MCF 10A (cell line): ENCODE results near the gene TBCK. TPM values are rescaled to one million over a fixed set of nuclear protein-coding genes. Genes with fewer than 3 reads are reported as not detected.
A peak's percentile ranks its signal among the peaks of the same experiment; 100 is the strongest.

Experiments used
- BruUV-seq: library from RNA; stranded (reverse); fragments of 400-500 nt; replicated peaks from 2 replicates; lab custom pipeline; 2021; lab: Mats Ljungman, UMichigan
- CTCF ChIA-PET: fragments of 300-600 bp; sonication (Branson Sonifier 250); formaldehyde crosslinking; extraction: SDS; loops from one replicate; lab custom pipeline; 2021; ENCODE audit warnings: antibody characterized with exemption, inconsistent platforms; lab: Yijun Ruan, JAX
- POLR2A ChIA-PET: fragments of 300-600, 350-650 bp; sonication (Branson Sonifier 250); formaldehyde crosslinking; extraction: SDS; loops from one replicate; lab custom pipeline; 2020; ENCODE audit warnings: antibody characterized with exemption, inconsistent platforms; lab: Yijun Ruan, JAX
- DNase-seq: peaks from one replicate; pipeline ENCODE4 v3.0.0-alpha.2; 2018; ENCODE audit not compliant: unreplicated experiment
- H3K27ac Mint-ChIP-seq: one replicate; pipeline ENCODE4 v1.8.0; 2022; ENCODE audit warnings: mild to moderate bottlenecking, low read depth, mixed read lengths; ENCODE audit not compliant: unreplicated experiment
- H3K27me3 Mint-ChIP-seq: one replicate; pipeline ENCODE4 v1.8.0; 2022; ENCODE audit warnings: mixed read lengths; ENCODE audit not compliant: insufficient read depth, unreplicated experiment
- H3K36me3 Mint-ChIP-seq: one replicate; pipeline ENCODE4 v1.8.0; 2022; ENCODE audit warnings: mild to moderate bottlenecking, moderate library complexity, mixed read lengths; ENCODE audit not compliant: insufficient read depth, unreplicated experiment
- H3K4me1 Mint-ChIP-seq: one replicate; pipeline ENCODE4 v1.8.0; 2022; ENCODE audit warnings: mixed read lengths; ENCODE audit not compliant: insufficient read depth, unreplicated experiment
- H3K4me3 Mint-ChIP-seq: one replicate; pipeline ENCODE4 v1.8.0; 2022; ENCODE audit warnings: mild to moderate bottlenecking, moderate library complexity, mixed read lengths; ENCODE audit not compliant: unreplicated experiment
- H3K9me3 Mint-ChIP-seq: one replicate; pipeline ENCODE4 v1.8.0; 2022; ENCODE audit warnings: mixed read lengths; ENCODE audit not compliant: unreplicated experiment
- intact Hi-C: fragments of 100-400 bp; cut with micrococcal nuclease; formaldehyde crosslinking; loops from 2 replicates; pipeline ENCODE4 v1.14.1; 2022
- total RNA-seq: library from RNA; stranded (reverse); gene quantifications from 2 replicates; pipeline ENCODE4 v1.2.3, GENCODE V29; 2022
- TF ChIP-seq, protein P1 (sequence below): fragments of 200-600 bp; IDR thresholded peaks from one replicate; pipeline ENCODE4 v1.8.0; 2022; ENCODE audit warnings: antibody characterized with exemption, mild to moderate bottlenecking; ENCODE audit not compliant: unreplicated experiment

The TBCK gene
- total RNA-seq, 1 experiment from 2014 or later = 27.8 TPM

- H3K4me3 Mint-ChIP-seq = no peak overlapping the region
- no peak overlapping the region for H3K27ac Mint-ChIP-seq
- H3K36me3 Mint-ChIP-seq = peaks cover 41% of the 10 kb centered on the region
- no peaks in the 10 kb centered on the region for H3K4me1 Mint-ChIP-seq
- POLR2A ChIA-PET = interaction anchor here (1.2 kb wide), 1 partner anchor 12 kb away, joined by 3 read pairs; no protein-coding TSS in a partner anchor
- TF ChIP-seq, protein P1, sequence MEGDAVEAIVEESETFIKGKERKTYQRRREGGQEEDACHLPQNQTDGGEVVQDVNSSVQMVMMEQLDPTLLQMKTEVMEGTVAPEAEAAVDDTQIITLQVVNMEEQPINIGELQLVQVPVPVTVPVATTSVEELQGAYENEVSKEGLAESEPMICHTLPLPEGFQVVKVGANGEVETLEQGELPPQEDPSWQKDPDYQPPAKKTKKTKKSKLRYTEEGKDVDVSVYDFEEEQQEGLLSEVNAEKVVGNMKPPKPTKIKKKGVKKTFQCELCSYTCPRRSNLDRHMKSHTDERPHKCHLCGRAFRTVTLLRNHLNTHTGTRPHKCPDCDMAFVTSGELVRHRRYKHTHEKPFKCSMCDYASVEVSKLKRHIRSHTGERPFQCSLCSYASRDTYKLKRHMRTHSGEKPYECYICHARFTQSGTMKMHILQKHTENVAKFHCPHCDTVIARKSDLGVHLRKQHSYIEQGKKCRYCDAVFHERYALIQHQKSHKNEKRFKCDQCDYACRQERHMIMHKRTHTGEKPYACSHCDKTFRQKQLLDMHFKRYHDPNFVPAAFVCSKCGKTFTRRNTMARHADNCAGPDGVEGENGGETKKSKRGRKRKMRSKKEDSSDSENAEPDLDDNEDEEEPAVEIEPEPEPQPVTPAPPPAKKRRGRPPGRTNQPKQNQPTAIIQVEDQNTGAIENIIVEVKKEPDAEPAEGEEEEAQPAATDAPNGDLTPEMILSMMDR = no peak
- intact Hi-C loops = no loop called here
- CTCF ChIA-PET = no interaction called here
- no peaks in the 10 kb centered on the region for H3K9me3 Mint-ChIP-seq
- no TSS peak for BruUV-seq
- no peaks in the 10 kb centered on the region for H3K27me3 Mint-ChIP-seq
- DNase-seq = no peak
Observed at GRCh38 chr4:106246441-106246840, 69.6 kb downstream of the TBCK start.

GRCh38 chr4:106245176-106245575, 70.8 kb downstream of the TBCK start:
- intact Hi-C loops = no loop called here
- Mint-ChIP-seq H3K27me3 (no peaks in the 10 kb centered on the region), H3K36me3 (peaks cover 32% of the 10 kb centered on the region), H3K27ac (no peak overlapping the region), H3K4me1 (no peaks in the 10 kb centered on the region), H3K9me3 (no peaks in the 10 kb centered on the region), H3K4me3 (no peak overlapping the region)
- TF ChIP-seq, protein P1 = no peak
- CTCF ChIA-PET = interaction anchor here (0.7 kb wide), 1 partner anchor 69 kb away, joined by 3 read pairs; no protein-coding TSS in a partner anchor
- POLR2A ChIA-PET = no interaction called here
- BruUV-seq = no TSS peak
- peak; percentile 13 for DNase-seq

- Mint-ChIP-seq H3K27me3 (no peaks in the 10 kb centered on the region), H3K27ac (no peak overlapping the region)
- BruUV-seq = no TSS peak
Observed at GRCh38 chr4:106240699-106241098, 75.3 kb downstream of the TBCK start.

DNA sequence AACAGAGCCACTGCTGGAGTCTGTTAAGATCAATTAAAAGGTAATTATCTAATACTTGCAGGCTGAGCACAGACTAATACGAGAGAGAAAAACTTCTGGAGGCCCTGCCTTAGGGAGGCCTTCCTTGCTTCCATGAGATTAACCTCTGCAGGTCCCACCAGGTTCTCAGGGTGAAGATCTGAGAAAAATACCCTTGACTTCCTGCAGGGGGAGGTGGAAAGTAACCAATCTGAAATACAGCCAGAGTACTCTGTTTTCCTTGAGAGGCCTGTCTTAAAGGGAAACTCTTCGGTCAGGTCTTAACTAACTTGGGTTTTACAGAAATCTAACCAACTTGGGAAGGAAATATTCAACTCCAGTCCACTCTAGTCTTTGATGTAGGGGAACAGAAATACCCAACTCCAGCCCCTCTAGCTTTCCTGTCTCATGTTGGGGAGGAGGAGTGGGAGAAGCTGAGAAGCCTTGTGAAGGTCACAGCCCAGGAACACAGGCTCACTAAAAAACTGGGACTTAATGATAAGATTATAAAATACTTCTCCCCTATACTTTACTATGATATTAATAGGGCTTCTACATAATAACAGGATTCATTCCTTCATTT, 77.1 kb downstream of the TBCK start:
- no peaks in the 10 kb centered on the region for H3K4me1 Mint-ChIP-seq
- TF ChIP-seq, protein P1 = peak; percentile 64
- peak; percentile 56 for DNase-seq
- BruUV-seq = no TSS peak
- intact Hi-C loops = no loop called here
- no peaks in the 10 kb centered on the region for H3K9me3 Mint-ChIP-seq
- peaks cover 24% of the 10 kb centered on the region for H3K36me3 Mint-ChIP-seq
- ChIA-PET POLR2A (interaction anchor here (0.6 kb wide), 1 partner anchor 1137 kb away, joined by 3 read pairs; no protein-coding TSS in a partner anchor), CTCF (interaction anchor here (0.6 to 1.5 kb wide), 6 partner anchors 12 to 1624 kb away, joined by 3 read pairs; no protein-coding TSS in a partner anchor)
- H3K27ac Mint-ChIP-seq = no peak overlapping the region
- H3K4me3 Mint-ChIP-seq = no peak overlapping the region
- no peaks in the 10 kb centered on the region for H3K27me3 Mint-ChIP-seq

More at GRCh38 chr4:106240699-106241098, 75.3 kb downstream of the TBCK start:
- Mint-ChIP-seq H3K9me3 (no peaks in the 10 kb centered on the region), H3K4me3 (no peak overlapping the region), H3K4me1 (no peaks in the 10 kb centered on the region), H3K36me3 (peaks cover 23% of the 10 kb centered on the region)
- CTCF ChIA-PET = interaction anchor here (0.6 to 1.2 kb wide), 2 partner anchors 66 to 720 kb away, joined by 3 read pairs; no protein-coding TSS in a partner anchor
- POLR2A ChIA-PET = no interaction called here
- intact Hi-C loops = no loop called here
- DNase-seq = no peak
- TF ChIP-seq, protein P1 = no peak
